SK-N-SH (cell line): ENCODE data around the gene EMP2. TPM values are rescaled to one million over a fixed set of nuclear protein-coding genes. Genes with fewer than 3 reads are reported as not detected.

Experiments used
- CTCF ChIA-PET: fragments of 300-600, 350-600 bp; formaldehyde crosslinking; extraction: SDS; loops from one replicate; lab custom pipeline; 2021; lab: Yijun Ruan, JAX
- POLR2A ChIA-PET: fragments of 350-600 bp; sonication (Branson Sonifier 250); formaldehyde crosslinking; extraction: SDS; loops from one replicate; lab custom pipeline; 2020; ENCODE audit warnings: antibody characterized with exemption, inconsistent platforms; lab: Yijun Ruan, JAX
- DNase-seq: peaks from one replicate; pipeline ENCODE4 v3.0.0; 2012
- H2AFZ ChIP-seq: fragments of 200-600 bp; sonication (generic); 2 replicates; pipeline ENCODE4 v1.8.1; 2016; ENCODE audit warnings: antibody characterized with exemption, mild to moderate bottlenecking, low read depth
- H3F3A ChIP-seq: fragments of 200-600 bp; sonication (generic); replicated peaks from 2 replicates; pipeline ENCODE3; 2016; ENCODE audit warnings: antibody characterized with exemption, mild to moderate bottlenecking; ENCODE audit not compliant: insufficient read depth
- H3K27ac ChIP-seq, 2 experiments: fragments of 200-500 bp in 1 of 2; fragments of 200-600 bp in 1 of 2; sonication (Bioruptor generic) in 1 of 2; sonication (generic), shearing (Covaris generic) in 1 of 2; 2 replicates each; pipeline versions ENCODE4 v1.5.1 to v1.6.1; 2014 to 2016; ENCODE audit warnings: low read depth in 2 of 2, inconsistent platforms in 1 of 2, low read length in 1 of 2, mild to moderate bottlenecking in 1 of 2, mixed read lengths in 1 of 2
- H3K27me3 ChIP-seq: fragments of 200-600 bp; sonication (generic), shearing (Covaris generic); 2 replicates; pipeline ENCODE4 v1.6.1; 2016; ENCODE audit warnings: mixed run types; ENCODE audit not compliant: insufficient read depth
- H3K36me3 ChIP-seq, 2 experiments: fragments of 200-500 bp in 1 of 2; fragments of 200-600 bp in 1 of 2; sonication (Bioruptor generic) in 1 of 2; sonication (generic) in 1 of 2; replicated peaks in 1 of 2; 2 replicates each; pipeline versions ENCODE3 to v1.5.1; 2014 to 2016; ENCODE audit warnings: low read length in 1 of 2, mild to moderate bottlenecking in 1 of 2; ENCODE audit not compliant: insufficient read depth in 2 of 2, control insufficient read depth in 1 of 2
- H3K4me1 ChIP-seq, 2 experiments: fragments of 200-500 bp in 1 of 2; fragments of 200-600 bp in 1 of 2; sonication (Bioruptor generic) in 1 of 2; sonication (generic), shearing (Covaris generic) in 1 of 2; 2 replicates each; pipeline versions ENCODE4 v1.5.1 to v1.6.1; 2014 to 2016; ENCODE audit warnings: low read depth in 1 of 2, low read length in 1 of 2, mixed run types in 1 of 2; ENCODE audit not compliant: insufficient read depth in 2 of 2, control insufficient read depth in 1 of 2
- H3K4me2 ChIP-seq: fragments of 200-600 bp; sonication (generic), shearing (Covaris generic); 2 replicates; pipeline ENCODE4 v1.6.1; 2017; ENCODE audit warnings: mixed run types
- H3K4me3 ChIP-seq, 2 experiments: fragments of 200-500 bp in 1 of 2; fragments of 200-600 bp in 1 of 2; sonication (Bioruptor generic) in 1 of 2; sonication (generic), shearing (Covaris generic) in 1 of 2; 2 replicates each; pipeline versions ENCODE4 v1.5.1 to v1.8.1; 2014 to 2016; ENCODE audit warnings: low read depth in 2 of 2, inconsistent platforms in 1 of 2, low read length in 1 of 2, mild to moderate bottlenecking in 1 of 2, mixed read lengths in 1 of 2, moderate library complexity in 1 of 2
- H3K79me2 ChIP-seq: fragments of 200-600 bp; sonication (generic); 2 replicates; pipeline ENCODE4 v1.8.1; 2017; ENCODE audit warnings: mild to moderate bottlenecking; ENCODE audit not compliant: insufficient read depth
- H3K9ac ChIP-seq: fragments of 200-600 bp; sonication (generic); 2 replicates; pipeline ENCODE4 v1.6.1; 2017; ENCODE audit warnings: mixed run types
- H3K9me2 ChIP-seq: fragments of 200-600 bp; sonication (generic); 2 replicates; pipeline ENCODE4 v1.6.1; 2017; ENCODE audit warnings: mixed run types
- H3K9me3 ChIP-seq: fragments of 200-600 bp; sonication (generic); 2 replicates; pipeline ENCODE4 v1.6.1; 2017; ENCODE audit warnings: mixed run types, mild to moderate bottlenecking, moderate library complexity
- H4K20me1 ChIP-seq: fragments of 200-600 bp; sonication (generic); 2 replicates; pipeline ENCODE4 v1.6.1; 2017; ENCODE audit warnings: mild to moderate bottlenecking, mixed run types; ENCODE audit not compliant: insufficient read depth
- CHD2 ChIP-seq: fragments of 150-350 bp; IDR thresholded peaks from 2 replicates; pipeline ENCODE4 v1.6.1; 2018; ENCODE audit warnings: low read length; ENCODE audit not compliant: partially characterized antibody
- CTCF ChIP-seq: fragments of 200-600 bp; sonication (generic); IDR thresholded peaks from 2 replicates; pipeline ENCODE4 v1.6.1; 2017; ENCODE audit warnings: antibody characterized with exemption, mild to moderate bottlenecking, moderate library complexity
- ELF1 ChIP-seq: IDR thresholded peaks from 2 replicates; pipeline ENCODE4 v1.4.0; 2012
- EP300 ChIP-seq, 2 experiments: IDR thresholded peaks; 2 replicates each; pipeline versions ENCODE4 v1.4.0 to v1.6.1; 2012; ENCODE audit warnings: borderline replicate concordance in 1 of 2, low read depth in 1 of 2, low read length in 1 of 2
- FOSL2 ChIP-seq: IDR thresholded peaks from 2 replicates; pipeline ENCODE4 v1.4.0; 2012; ENCODE audit warnings: low read depth, mild to moderate bottlenecking, moderate library complexity, borderline replicate concordance
- GATA2 ChIP-seq: sonication (generic); formaldehyde crosslinking; IDR thresholded peaks from 2 replicates; pipeline ENCODE4 v1.5.0; 2020; ENCODE audit warnings: mild to moderate bottlenecking, missing genetic modification reagents
- MXI1 ChIP-seq: IDR thresholded peaks from 2 replicates; pipeline ENCODE4 v1.6.1; 2012; ENCODE audit warnings: mild to moderate bottlenecking, low read depth, low read length, improper control_type of control experiment
- NRF1 ChIP-seq: IDR thresholded peaks from 2 replicates; pipeline ENCODE4 v1.6.1; 2012; ENCODE audit warnings: low read depth, mild to moderate bottlenecking, low read length
- PBX3 ChIP-seq: IDR thresholded peaks from 2 replicates; pipeline ENCODE4; 2012
- RAD21 ChIP-seq: IDR thresholded peaks from 2 replicates; pipeline ENCODE4 v1.6.1; 2012; ENCODE audit warnings: mild to moderate bottlenecking, low read length
- RXRA ChIP-seq: IDR thresholded peaks from 2 replicates; pipeline ENCODE4 v1.4.0; 2012; ENCODE audit warnings: low read depth, mild to moderate bottlenecking, borderline replicate concordance
- SIN3A ChIP-seq: IDR thresholded peaks from 2 replicates; pipeline ENCODE4 v1.6.1; 2012; ENCODE audit warnings: low read depth, mild to moderate bottlenecking, low read length, moderate library complexity, borderline replicate concordance
- SMC3 ChIP-seq: IDR thresholded peaks from 2 replicates; pipeline ENCODE4 v1.6.1; 2012; ENCODE audit warnings: low read depth, low read length, improper control_type of control experiment
- TEAD4 ChIP-seq: IDR thresholded peaks from 2 replicates; pipeline ENCODE4 v1.4.0; 2012; ENCODE audit warnings: mild to moderate bottlenecking, borderline replicate concordance; ENCODE audit not compliant: insufficient read depth
- USF2 ChIP-seq: fragments of 150-350 bp; IDR thresholded peaks from 2 replicates; pipeline ENCODE4 v1.6.1; 2017; ENCODE audit warnings: antibody characterized with exemption, low read length, low read depth, borderline replicate concordance
- YY1 ChIP-seq: IDR thresholded peaks from 2 replicates; pipeline ENCODE4 v1.4.0; 2012; ENCODE audit warnings: low read depth, mild to moderate bottlenecking
- ZBTB33 ChIP-seq: IDR thresholded peaks from 2 replicates; pipeline ENCODE4 v1.4.0; 2012; ENCODE audit warnings: low read depth, borderline replicate concordance
- WGBS: methylation state at CpG from one replicate; pipeline ENCODE4 v1.1.6; 2017; ENCODE audit warnings: low lambda C conversion rate; 5-methylcytosine and 5-hydroxymethylcytosine counted together
- polyA plus RNA-seq, 3 experiments: library from polyadenylated mRNA; depleted of rRNA; stranded (reverse); fragments of >200 nt; gene quantifications; 2 replicates each; pipeline ENCODE4 v1.2.3, GENCODE V29; 2012

EMP2 gene
- polyA plus RNA-seq, 1 of the 3 experiments (the other 2 are of a cell fraction) = 4.3 TPM

- TF ChIP-seq NRF1 (no peak), MXI1 (no peak), CHD2 (no peak), CTCF (no peak), SIN3A (no peak), YY1 (no peak), USF2 (no peak), PBX3 (no peak), GATA2 (CRISPR knock-in tag) (no peak)
- no peak for DNase-seq
- Histone ChIP-seq H4K20me1 (no peaks in the 10 kb centered on the region), H3K27me3 (no peaks in the 10 kb centered on the region), H3K4me3 (no peak overlapping the region), H3K36me3 (no peaks in the 10 kb centered on the region), H3K9me2 (no peaks in the 10 kb centered on the region), H3K9ac (no peak overlapping the region), H2AFZ (no peak overlapping the region), H3K27ac (no peak overlapping the region), H3K9me3 (no peaks in the 10 kb centered on the region), H3K4me2 (no peak overlapping the region), H3K79me2 (no peaks in the 10 kb centered on the region), H3F3A (peaks cover 7% of the 10 kb centered on the region), H3K4me1 (peaks cover 8 to 30% of the 10 kb centered on the region in 2 experiments; a peak in 2 of 4 replicates)
- ChIA-PET POLR2A (no interaction called here), CTCF (interaction anchor here (0.7 kb wide), 1 partner anchor 1381 kb away, joined by 3 read pairs; no protein-coding TSS in a partner anchor)
- 58% methylated on average over 6 of the region's 6 CpGs for WGBS
Observed at GRCh38 chr16:10613785-10614485, 33.5 kb upstream of the EMP2 start.

- ChIA-PET CTCF (interaction anchor here (0.6 to 1.6 kb wide), 3 partner anchors 20 to 1382 kb away, joined by 3 to 4 read pairs (median 3); partner anchors contain the start of gene EMP2), POLR2A (no interaction called here)
- WGBS = 28% methylated on average over 5 of the region's 6 CpGs
- H3K4me3 ChIP-seq = no peak overlapping the region
- no peaks in the 10 kb centered on the region for H4K20me1 ChIP-seq
- H3K27me3 ChIP-seq = no peaks in the 10 kb centered on the region
- H3K79me2 ChIP-seq = no peaks in the 10 kb centered on the region
- peaks cover 7% of the 10 kb centered on the region for H3F3A ChIP-seq
- H3K9ac ChIP-seq = no peak overlapping the region
- no peaks in the 10 kb centered on the region for H3K9me2 ChIP-seq
- peaks cover 8 to 19% of the 10 kb centered on the region in 2 experiments; a peak in 2 of 4 replicates for H3K4me1 ChIP-seq
- H3K36me3 ChIP-seq = no peaks in the 10 kb centered on the region
- no peak for DNase-seq
- no peak overlapping the region for H3K27ac ChIP-seq
- H2AFZ ChIP-seq = no peak overlapping the region
- no peak overlapping the region for H3K4me2 ChIP-seq
- no peaks in the 10 kb centered on the region for H3K9me3 ChIP-seq
- TF ChIP-seq ZBTB33 (no peak), TEAD4 (no peak), RAD21 (no peak), RXRA (no peak), FOSL2 (no peak), SMC3 (no peak), ELF1 (no peak), MXI1 (no peak), EP300 (IDR thresholded peaks at IDR 0.05; ENCODE audit: borderline replicate concordance in 1 of 2, low read depth in 1 of 2, low read length in 1 of 2) (no peak), USF2 (no peak)
Observed at GRCh38 chr16:10612649-10613179, 32.3 kb upstream of the EMP2 start.
